ENCODE measurements around the gene AOPEP. TPM values are rescaled to one million over a fixed set of nuclear protein-coding genes. Genes with fewer than 3 reads are reported as not detected.
"Not testable (repeated sequence)": the region's sequence is repeated elsewhere in the genome, so short reads cannot be mapped to it uniquely, and the experiment has no call there.

AOPEP gene
- total RNA-seq, 2 experiments from 2014 or later: 5.8 to 6.4 TPM

- H3K27ac Mint-ChIP-seq: no peak overlapping the region
- CTCF ChIA-PET: no interaction called here
Measured at GRCh38 chr9:94951324-94952135, 225.0 kb downstream of the AOPEP start.

GRCh38 chr9:94952565-94953373 is 226.3 kb downstream of the AOPEP start:
- peak; percentile 44 for DNase-seq
- Mint-ChIP-seq H3K4me1 (ENCODE audit: low read depth) (peaks cover 39% of the 10 kb centered on the region), H3K27ac (no peak overlapping the region), H3K36me3 (ENCODE audit: low read depth) (peaks cover 9% of the 10 kb centered on the region), H3K4me3 (no peak overlapping the region), H3K27me3 (ENCODE audit: low read depth) (no peaks in the 10 kb centered on the region), H3K9me3 (no peaks in the 10 kb centered on the region)
- CTCF ChIA-PET: no interaction called here
- intact Hi-C loops (cut with micrococcal nuclease): loop anchor here (1.0 to 5.0 kb wide), 4 partner anchors 52 to 226 kb away; partner anchors contain the start of gene AOPEP

More at GRCh38 chr9:94951324-94952135, 225.0 kb downstream of the AOPEP start:
- intact Hi-C loops (cut with micrococcal nuclease): loop anchor here (1.0 to 5.0 kb wide), 4 partner anchors 53 to 225 kb away; partner anchors contain the start of gene AOPEP
- DNase-seq: peak; percentile 14
- Mint-ChIP-seq H3K4me3 (no peak overlapping the region), H3K36me3 (ENCODE audit: low read depth) (peaks cover 9% of the 10 kb centered on the region), H3K27me3 (ENCODE audit: low read depth) (no peaks in the 10 kb centered on the region), H3K4me1 (ENCODE audit: low read depth) (peaks cover 39% of the 10 kb centered on the region), H3K9me3 (no peaks in the 10 kb centered on the region)

GRCh38 chr9:94956731-94957130 is 230.2 kb downstream of the AOPEP start:
- H3K36me3 Mint-ChIP-seq (ENCODE audit: low read depth): peaks cover 13% of the 10 kb centered on the region
- CTCF ChIA-PET: no interaction called here
- no peaks in the 10 kb centered on the region for H3K9me3 Mint-ChIP-seq
- intact Hi-C loops (cut with micrococcal nuclease): no loop called here
- peaks cover 15% of the 10 kb centered on the region for H3K4me1 Mint-ChIP-seq (ENCODE audit: low read depth)
- DNase-seq: no peak
- H3K27me3 Mint-ChIP-seq (ENCODE audit: low read depth): no peaks in the 10 kb centered on the region
- H3K4me3 Mint-ChIP-seq: no peak overlapping the region
- no peak overlapping the region for H3K27ac Mint-ChIP-seq

GRCh38 chr9:94960964-94961363 is 234.5 kb downstream of the AOPEP start:
- Mint-ChIP-seq H3K4me3 (no peak overlapping the region), H3K36me3 (ENCODE audit: low read depth) (peaks cover 11% of the 10 kb centered on the region), H3K4me1 (ENCODE audit: low read depth) (no peaks in the 10 kb centered on the region), H3K9me3 (no peaks in the 10 kb centered on the region), H3K27me3 (ENCODE audit: low read depth) (no peaks in the 10 kb centered on the region), H3K27ac (no peak overlapping the region)
- DNase-seq: no peak
- CTCF ChIA-PET: no interaction called here
- intact Hi-C loops (cut with micrococcal nuclease): no loop called here

- H3K36me3 Mint-ChIP-seq (ENCODE audit: low read depth): peaks cover 7% of the 10 kb centered on the region
- no peaks in the 10 kb centered on the region for H3K9me3 Mint-ChIP-seq
- intact Hi-C loops (cut with micrococcal nuclease): no loop called here
- no peaks in the 10 kb centered on the region for H3K4me1 Mint-ChIP-seq (ENCODE audit: low read depth)
- no peak overlapping the region for H3K4me3 Mint-ChIP-seq
- H3K27me3 Mint-ChIP-seq (ENCODE audit: low read depth): no peaks in the 10 kb centered on the region
- CTCF ChIA-PET: interaction anchor here (0.6 to 1.0 kb wide), 2 partner anchors 11 to 169 kb away, joined by 3 read pairs; no protein-coding TSS in a partner anchor
- DNase-seq: no peak
- H3K27ac Mint-ChIP-seq: no peak overlapping the region
Measured at GRCh38 chr9:94961870-94962269, 235.4 kb downstream of the AOPEP start.

- H3K27me3 Mint-ChIP-seq (ENCODE audit: low read depth); H3K9me3 Mint-ChIP-seq; CTCF ChIA-PET; H3K27ac Mint-ChIP-seq; DNase-seq; H3K4me1 Mint-ChIP-seq (ENCODE audit: low read depth); H3K36me3 Mint-ChIP-seq (ENCODE audit: low read depth); intact Hi-C loops (cut with micrococcal nuclease); H3K4me3 Mint-ChIP-seq: not testable (repeated sequence)
Measured at GRCh38 chr9:94965631-94966030, 239.1 kb downstream of the AOPEP start.

GRCh38 chr9:94966046-94966445 is 239.5 kb downstream of the AOPEP start:
- intact Hi-C loops (cut with micrococcal nuclease); H3K36me3 Mint-ChIP-seq (ENCODE audit: low read depth); CTCF ChIA-PET; DNase-seq; H3K27ac Mint-ChIP-seq; H3K9me3 Mint-ChIP-seq; H3K4me3 Mint-ChIP-seq; H3K27me3 Mint-ChIP-seq (ENCODE audit: low read depth); H3K4me1 Mint-ChIP-seq (ENCODE audit: low read depth): not testable (repeated sequence)

- peaks cover 6% of the 10 kb centered on the region for H3K36me3 Mint-ChIP-seq (ENCODE audit: low read depth)
- H3K4me3 Mint-ChIP-seq: no peak overlapping the region
- no peak overlapping the region for H3K27ac Mint-ChIP-seq
- no peaks in the 10 kb centered on the region for H3K4me1 Mint-ChIP-seq (ENCODE audit: low read depth)
- intact Hi-C loops (cut with micrococcal nuclease): no loop called here
- CTCF ChIA-PET: no interaction called here
- no peak for DNase-seq
- no peaks in the 10 kb centered on the region for H3K27me3 Mint-ChIP-seq (ENCODE audit: low read depth)
- no peaks in the 10 kb centered on the region for H3K9me3 Mint-ChIP-seq
Measured at GRCh38 chr9:94967482-94967881, 241.0 kb downstream of the AOPEP start.

- CTCF ChIA-PET: no interaction called here
- no peaks in the 10 kb centered on the region for H3K27me3 Mint-ChIP-seq (ENCODE audit: low read depth)
- intact Hi-C loops (cut with micrococcal nuclease): no loop called here
- no peak overlapping the region for H3K4me3 Mint-ChIP-seq
- no peaks in the 10 kb centered on the region for H3K9me3 Mint-ChIP-seq
- H3K36me3 Mint-ChIP-seq (ENCODE audit: low read depth): peaks cover 5% of the 10 kb centered on the region
- no peak for DNase-seq
- no peaks in the 10 kb centered on the region for H3K4me1 Mint-ChIP-seq (ENCODE audit: low read depth)
- H3K27ac Mint-ChIP-seq: no peak overlapping the region
Measured at GRCh38 chr9:94971378-94972131, 245.1 kb downstream of the AOPEP start.

- Mint-ChIP-seq H3K27me3 (ENCODE audit: low read depth) (no peaks in the 10 kb centered on the region), H3K4me1 (ENCODE audit: low read depth) (no peaks in the 10 kb centered on the region), H3K36me3 (ENCODE audit: low read depth) (peaks cover 3% of the 10 kb centered on the region), H3K9me3 (no peaks in the 10 kb centered on the region), H3K4me3 (no peak overlapping the region), H3K27ac (no peak overlapping the region)
- intact Hi-C loops (cut with micrococcal nuclease): no loop called here
- DNase-seq: no peak
- CTCF ChIA-PET: interaction anchor here (1.2 kb wide), 1 partner anchor 12 kb away, joined by 3 read pairs; no protein-coding TSS in a partner anchor
Measured at GRCh38 chr9:94973451-94973941, 247.0 kb downstream of the AOPEP start.

- H3K36me3 Mint-ChIP-seq (ENCODE audit: low read depth): peaks cover 1% of the 10 kb centered on the region
- H3K4me3 Mint-ChIP-seq: no peak overlapping the region
- no peak overlapping the region for H3K27ac Mint-ChIP-seq
- no peak for DNase-seq
- intact Hi-C loops (cut with micrococcal nuclease): no loop called here
- H3K4me1 Mint-ChIP-seq (ENCODE audit: low read depth): no peaks in the 10 kb centered on the region
- no peaks in the 10 kb centered on the region for H3K9me3 Mint-ChIP-seq
- H3K27me3 Mint-ChIP-seq (ENCODE audit: low read depth): no peaks in the 10 kb centered on the region
- CTCF ChIA-PET: interaction anchor here (0.6 kb wide), 1 partner anchor 482 kb away, joined by 5 read pairs; no protein-coding TSS in a partner anchor
Measured at GRCh38 chr9:94974154-94974879, 247.8 kb downstream of the AOPEP start.

Data from activated naive CD4-positive, alpha-beta T cell treated with anti-CD3 and anti-CD28 coated beads for 36 hours (primary cell).